ENCODE data around the gene DPP6. TPM values are rescaled to one million over a fixed set of nuclear protein-coding genes. Genes with fewer than 3 reads are reported as not detected.

Gene DPP6
- total RNA-seq, 4 donors from 2014 or later: 0.94 to 1.9 TPM; not detected in 2

- intact Hi-C loops (cut with DNase I; ENCODE audit: low total_unique reads) (no loop called here), in situ Hi-C loops (cut with MboI; ENCODE audit: low sequenced_read_pairs in 4 of 4) (no loop called here)
- ATAC-seq (no peak), DNase-seq (no peak)
- H3K27ac ChIP-seq: no peak overlapping the region
- H3K36me3 ChIP-seq: no peaks in the 10 kb centered on the region
- no peaks in the 10 kb centered on the region for H3K9me3 ChIP-seq
- H3K27me3 ChIP-seq: no peaks in the 10 kb centered on the region
- no peak overlapping the region for H3K4me3 ChIP-seq
- TF ChIP-seq POLR2A (IDR thresholded peaks at IDR 0.05): no peak
- TF ChIP-seq, protein P1, sequence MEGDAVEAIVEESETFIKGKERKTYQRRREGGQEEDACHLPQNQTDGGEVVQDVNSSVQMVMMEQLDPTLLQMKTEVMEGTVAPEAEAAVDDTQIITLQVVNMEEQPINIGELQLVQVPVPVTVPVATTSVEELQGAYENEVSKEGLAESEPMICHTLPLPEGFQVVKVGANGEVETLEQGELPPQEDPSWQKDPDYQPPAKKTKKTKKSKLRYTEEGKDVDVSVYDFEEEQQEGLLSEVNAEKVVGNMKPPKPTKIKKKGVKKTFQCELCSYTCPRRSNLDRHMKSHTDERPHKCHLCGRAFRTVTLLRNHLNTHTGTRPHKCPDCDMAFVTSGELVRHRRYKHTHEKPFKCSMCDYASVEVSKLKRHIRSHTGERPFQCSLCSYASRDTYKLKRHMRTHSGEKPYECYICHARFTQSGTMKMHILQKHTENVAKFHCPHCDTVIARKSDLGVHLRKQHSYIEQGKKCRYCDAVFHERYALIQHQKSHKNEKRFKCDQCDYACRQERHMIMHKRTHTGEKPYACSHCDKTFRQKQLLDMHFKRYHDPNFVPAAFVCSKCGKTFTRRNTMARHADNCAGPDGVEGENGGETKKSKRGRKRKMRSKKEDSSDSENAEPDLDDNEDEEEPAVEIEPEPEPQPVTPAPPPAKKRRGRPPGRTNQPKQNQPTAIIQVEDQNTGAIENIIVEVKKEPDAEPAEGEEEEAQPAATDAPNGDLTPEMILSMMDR (IDR thresholded peaks at IDR 0.05 in 4 of 5, conservative IDR thresholded peaks at IDR 0.05 in 1 of 5): no peak
- H3K4me1 ChIP-seq: no peaks in the 10 kb centered on the region
Observed at GRCh38 chr7:154653281-154653680, 601.1 kb downstream of the DPP6 start.

GRCh38 chr7:154656618-154657017 is 604.4 kb downstream of the DPP6 start:
- ATAC-seq: no peak
- no peaks in the 10 kb centered on the region for H3K36me3 ChIP-seq
- no peak for DNase-seq
- H3K4me3 ChIP-seq: no peak overlapping the region
- no peaks in the 10 kb centered on the region for H3K4me1 ChIP-seq
- TF ChIP-seq POLR2A (IDR thresholded peaks at IDR 0.05): no peak
- TF ChIP-seq, protein P1 (IDR thresholded peaks at IDR 0.05 in 4 of 5, conservative IDR thresholded peaks at IDR 0.05 in 1 of 5): no peak
- H3K27me3 ChIP-seq: no peaks in the 10 kb centered on the region
- H3K27ac ChIP-seq: no peak overlapping the region
- no peaks in the 10 kb centered on the region for H3K9me3 ChIP-seq
- in situ Hi-C loops (cut with MboI; ENCODE audit: low sequenced_read_pairs in 4 of 4): no loop called here
- intact Hi-C loops (cut with DNase I; ENCODE audit: low total_unique reads): no loop called here

- intact Hi-C loops (cut with DNase I; ENCODE audit: low total_unique reads): no loop called here
- no peak for ATAC-seq
Observed at GRCh38 chr7:154666768-154667167, 614.6 kb downstream of the DPP6 start.

GRCh38 chr7:154672659-154673415 is 620.6 kb downstream of the DPP6 start:
- no peaks in the 10 kb centered on the region for H3K27me3 ChIP-seq
- H3K4me3 ChIP-seq: no peak overlapping the region
- DNase-seq (no peak), ATAC-seq (no peak)
- intact Hi-C loops (cut with DNase I; ENCODE audit: low total_unique reads): no loop called here
- no peak for TF ChIP-seq POLR2A (IDR thresholded peaks at IDR 0.05)
- TF ChIP-seq, protein P1 (IDR thresholded peaks at IDR 0.05 in 4 of 5, conservative IDR thresholded peaks at IDR 0.05 in 1 of 5): no peak
- H3K36me3 ChIP-seq: no peaks in the 10 kb centered on the region
- no peak overlapping the region for H3K27ac ChIP-seq
- H3K4me1 ChIP-seq: no peaks in the 10 kb centered on the region
- in situ Hi-C loops (cut with MboI; ENCODE audit: low sequenced_read_pairs in 4 of 4): no loop called here
- no peaks in the 10 kb centered on the region for H3K9me3 ChIP-seq

More at GRCh38 chr7:154666768-154667167, 614.6 kb downstream of the DPP6 start:
- no peak overlapping the region for H3K27ac ChIP-seq
- no peak overlapping the region for H3K4me3 ChIP-seq
- in situ Hi-C loops (cut with MboI; ENCODE audit: low sequenced_read_pairs in 4 of 4): no loop called here
- no peak for DNase-seq
- no peaks in the 10 kb centered on the region for H3K9me3 ChIP-seq
- H3K36me3 ChIP-seq: no peaks in the 10 kb centered on the region
- TF ChIP-seq, protein P1 (IDR thresholded peaks at IDR 0.05 in 4 of 5, conservative IDR thresholded peaks at IDR 0.05 in 1 of 5): no peak
- TF ChIP-seq POLR2A (IDR thresholded peaks at IDR 0.05): no peak
- H3K27me3 ChIP-seq: no peaks in the 10 kb centered on the region
- H3K4me1 ChIP-seq: no peaks in the 10 kb centered on the region
